Measurements from ENCODE around the gene SECISBP2.

GRCh38 chr9:89342213-89342612 lies 23.9 kb downstream of the SECISBP2 start:
- TF ChIP-seq TAF1 (IDR thresholded peaks at IDR 0.05; ENCODE audit: low read depth) (no peak), EP300 (IDR thresholded peaks at IDR 0.05; ENCODE audit: borderline replicate concordance) (no peak), NFIC (IDR thresholded peaks at IDR 0.05) (no peak), REST (IDR thresholded peaks at IDR 0.05; ENCODE audit: low read depth) (no peak), RAD21 (IDR thresholded peaks at IDR 0.05; ENCODE audit: low read depth) (no peak), YY1 (IDR thresholded peaks at IDR 0.05; ENCODE audit: low read depth) (no peak), CREB1 (IDR thresholded peaks at IDR 0.05; ENCODE audit: low read depth) (no peak), TEAD4 (IDR thresholded peaks at IDR 0.05) (no peak), CEBPB (IDR thresholded peaks at IDR 0.05) (no peak), FOXM1 (IDR thresholded peaks at IDR 0.05; ENCODE audit: borderline replicate concordance, low read depth) (no peak), USF1 (IDR thresholded peaks at IDR 0.05) (no peak), TCF12 (IDR thresholded peaks at IDR 0.05; ENCODE audit: low read depth) (no peak), EGR1 (IDR thresholded peaks at IDR 0.05) (no peak)
- TF ChIP-seq, protein P1, sequence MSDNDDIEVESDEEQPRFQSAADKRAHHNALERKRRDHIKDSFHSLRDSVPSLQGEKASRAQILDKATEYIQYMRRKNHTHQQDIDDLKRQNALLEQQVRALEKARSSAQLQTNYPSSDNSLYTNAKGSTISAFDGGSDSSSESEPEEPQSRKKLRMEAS (IDR thresholded peaks at IDR 0.05), result no peak

Measured in Ishikawa (cell line).